ENCODE data around the gene GHITM. TPM values are rescaled to one million over a fixed set of nuclear protein-coding genes. Genes with fewer than 3 reads are reported as not detected.
"Not testable (repeated sequence)": the region's sequence is repeated elsewhere in the genome, so short reads cannot be mapped to it uniquely, and the experiment has no call there.

Gene GHITM
- total RNA-seq, result 177 and 208 TPM in 2 replicates

DNA sequence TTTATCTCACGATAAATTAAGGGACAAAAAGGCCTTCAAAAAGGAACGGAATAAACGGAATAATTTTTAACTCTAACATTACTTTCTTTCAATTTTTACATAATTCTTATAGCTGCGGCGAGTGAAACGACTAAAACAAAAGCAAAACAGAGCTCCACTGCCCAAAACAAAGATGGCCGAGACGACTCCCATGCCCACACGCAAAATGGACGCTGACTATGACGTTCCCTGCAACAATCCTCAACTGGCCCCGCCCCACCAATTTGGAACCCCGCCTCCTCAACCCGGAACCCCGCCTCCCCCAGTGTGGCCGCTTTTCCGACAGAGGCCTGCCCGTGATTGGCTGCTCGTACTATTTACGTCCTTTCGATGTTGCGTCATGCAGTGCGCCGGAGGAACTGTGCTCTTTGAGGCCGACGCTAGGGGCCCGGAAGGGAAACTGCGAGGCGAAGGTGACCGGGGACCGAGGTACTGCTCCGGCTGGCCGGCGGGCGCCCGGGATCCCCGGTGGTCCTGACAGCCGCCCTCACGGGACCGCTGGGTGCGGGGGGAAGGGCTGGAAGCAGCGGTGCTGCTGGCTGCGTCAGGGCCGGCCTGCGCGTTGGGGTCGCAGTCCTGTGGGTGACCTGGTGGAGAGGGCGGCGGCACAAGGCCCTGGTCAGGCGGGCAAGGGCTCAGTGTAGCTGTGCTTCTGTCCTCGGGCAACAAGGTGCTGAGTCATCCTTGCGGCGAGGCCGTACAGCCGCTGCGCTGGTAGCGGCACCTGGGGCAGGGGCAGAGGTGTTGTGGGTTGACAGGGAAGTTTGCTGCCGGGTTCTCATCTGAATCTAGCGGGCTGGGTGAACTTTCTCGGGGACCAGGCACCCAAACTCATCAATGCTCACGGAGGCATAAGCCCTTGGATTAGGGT, at the start of gene GHITM:
GHITM (plus strand) TSS at position 384 of the 910 bp plus-strand sequence. CDS start 1,992 bp downstream, outside the sequence.
- DNase-seq (ENCODE audit: low read depth in 2 of 2), result peak; percentile 97 to 99

DNA sequence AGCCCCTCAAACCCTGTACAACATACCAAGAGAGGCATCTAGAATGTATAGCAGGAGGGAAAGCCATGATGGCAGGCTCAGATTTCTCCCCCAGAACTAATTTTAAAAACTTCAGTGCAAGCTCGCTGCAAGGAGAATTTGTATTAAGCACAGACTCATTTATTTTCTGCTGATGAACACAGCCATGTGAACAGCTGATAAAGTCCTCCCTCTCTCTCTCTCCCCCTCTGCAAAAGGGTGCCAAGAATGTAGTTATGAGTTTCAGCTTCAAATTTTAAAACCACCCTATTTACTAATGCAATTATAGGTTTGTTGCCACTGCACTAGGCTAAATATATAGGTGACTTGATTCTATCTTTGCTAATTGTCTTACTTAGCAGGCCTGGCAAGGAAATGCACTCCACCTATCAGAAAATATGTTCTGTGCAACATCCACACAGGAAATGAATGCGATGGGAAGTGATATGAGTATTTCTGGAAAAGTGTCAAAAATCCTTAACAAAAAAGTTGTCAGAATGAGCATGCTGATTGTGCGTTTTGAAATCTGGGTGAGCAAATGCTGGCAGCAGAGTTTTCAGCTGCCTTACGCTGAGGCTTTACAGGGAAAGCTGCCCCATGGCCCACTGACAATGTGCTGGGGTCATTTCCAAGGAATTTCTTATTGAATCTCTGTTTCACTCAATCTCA, 43.4 kb upstream of the GHITM start:
- peak; percentile 66 for DNase-seq (ENCODE audit: low read depth in 2 of 2)

GRCh38 chr10:84097787-84098353, 41.4 kb upstream of the GHITM start:
- peak; percentile 11 to 22 for DNase-seq (ENCODE audit: low read depth in 2 of 2)

GRCh38 chr10:84098667-84099066, 40.6 kb upstream of the GHITM start:
- DNase-seq (ENCODE audit: low read depth in 2 of 2), result no peak

DNA sequence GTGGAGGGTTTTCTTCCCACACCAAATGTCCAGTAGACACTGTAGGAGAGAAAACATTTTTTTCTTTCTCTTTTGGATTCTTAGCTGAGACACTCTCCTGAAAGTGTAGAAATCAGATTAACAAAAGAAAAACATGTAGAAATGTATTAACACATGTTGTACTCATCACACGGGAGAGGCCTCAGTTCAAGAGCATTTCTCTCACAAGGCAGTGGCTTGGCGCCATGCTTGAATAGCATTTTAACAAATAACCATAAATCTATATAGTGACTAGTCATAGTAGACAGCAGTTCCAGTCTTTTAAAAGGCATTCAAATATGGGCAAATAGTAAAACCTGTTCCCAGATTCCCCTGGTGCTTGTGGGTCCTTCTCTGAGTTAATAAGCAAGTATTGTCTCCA, 38.3 kb upstream of the GHITM start:
- no peak for DNase-seq (ENCODE audit: low read depth in 2 of 2)

DNA sequence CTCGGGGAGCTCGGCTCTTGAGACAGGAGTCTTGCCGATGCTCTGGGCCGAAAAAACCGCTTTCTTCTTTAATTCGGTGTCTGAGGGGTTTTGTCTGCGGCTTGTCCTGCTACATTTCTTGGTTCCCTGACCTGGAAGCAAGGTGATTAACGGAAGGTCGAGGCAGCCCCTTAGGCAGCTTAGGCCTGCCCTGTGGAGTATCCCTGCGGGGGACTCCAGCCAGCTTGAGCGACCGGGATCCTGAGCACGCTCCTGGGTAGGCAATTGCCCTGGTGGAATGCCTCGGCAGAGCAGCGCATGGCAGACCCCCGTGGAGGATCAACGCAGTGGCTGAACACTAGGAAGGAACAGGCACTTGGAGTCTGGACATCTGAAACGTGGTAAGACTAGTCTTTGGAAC, 30.5 kb upstream of the GHITM start:
- no peak for DNase-seq (ENCODE audit: low read depth in 2 of 2)

DNA sequence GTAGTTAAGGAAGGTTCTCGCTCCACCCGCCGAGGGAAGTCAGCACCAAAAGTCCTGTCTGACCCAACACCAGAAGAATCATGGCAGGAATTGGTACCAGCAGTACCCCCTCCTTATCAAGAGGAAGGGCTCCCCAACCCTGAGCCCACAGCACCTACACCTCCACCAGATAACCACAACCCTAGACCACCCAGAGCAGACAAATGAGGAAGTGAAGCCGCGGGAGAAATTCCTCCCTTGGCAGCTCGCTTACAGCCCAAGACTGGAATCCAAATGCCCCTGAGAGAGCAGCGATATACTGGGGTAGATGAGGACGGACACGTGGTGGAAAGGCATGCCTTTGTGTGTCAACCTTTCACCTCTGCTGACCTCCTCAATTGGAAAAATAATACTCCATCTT, 29.5 kb upstream of the GHITM start:
- not testable (repeated sequence) for DNase-seq (ENCODE audit: low read depth in 2 of 2)

DNA sequence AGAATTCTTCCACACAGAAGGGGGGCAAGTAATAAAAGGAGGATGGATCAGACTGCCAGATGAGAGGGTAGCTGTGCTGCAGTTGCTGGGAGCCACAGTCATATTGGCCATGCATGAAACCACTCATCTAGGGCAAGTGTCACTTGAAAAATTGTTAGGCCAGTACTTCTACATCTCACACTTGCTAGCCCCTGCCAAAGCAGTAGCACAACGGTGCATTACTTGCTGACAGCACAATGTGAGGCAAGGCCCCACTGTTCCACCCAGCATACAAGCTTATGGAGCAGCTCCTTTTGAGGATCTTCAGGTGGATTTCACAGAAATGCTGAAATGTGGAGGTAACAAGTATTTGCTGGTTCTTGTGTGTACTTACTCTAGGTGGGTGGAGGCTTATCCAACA, 25.8 kb upstream of the GHITM start:
- not testable (repeated sequence) for DNase-seq (ENCODE audit: low read depth in 2 of 2)

GRCh38 chr10:84114088-84114667, 25.1 kb upstream of the GHITM start:
- DNase-seq (ENCODE audit: low read depth in 2 of 2), result no peak

DNA sequence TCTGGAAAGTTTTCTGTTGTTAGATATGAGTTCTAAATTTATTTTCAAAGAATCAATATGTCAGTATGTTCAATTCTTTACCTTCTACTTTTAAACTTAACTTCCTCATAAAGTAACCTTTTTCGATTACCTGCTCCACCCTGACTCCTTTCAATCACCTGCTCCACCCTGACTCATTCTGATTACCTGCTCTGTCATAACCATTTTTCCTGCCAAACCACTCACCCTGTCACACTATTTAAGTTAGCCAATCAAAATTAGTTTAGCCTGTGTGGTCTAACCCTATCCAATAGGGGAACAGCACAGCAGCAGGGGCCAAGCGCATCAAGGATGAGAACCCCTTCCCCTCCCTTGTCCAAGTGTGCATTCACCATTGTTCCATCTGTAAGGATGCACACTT, 22.1 kb upstream of the GHITM start:
- not testable (repeated sequence) for DNase-seq (ENCODE audit: low read depth in 2 of 2)

DNA sequence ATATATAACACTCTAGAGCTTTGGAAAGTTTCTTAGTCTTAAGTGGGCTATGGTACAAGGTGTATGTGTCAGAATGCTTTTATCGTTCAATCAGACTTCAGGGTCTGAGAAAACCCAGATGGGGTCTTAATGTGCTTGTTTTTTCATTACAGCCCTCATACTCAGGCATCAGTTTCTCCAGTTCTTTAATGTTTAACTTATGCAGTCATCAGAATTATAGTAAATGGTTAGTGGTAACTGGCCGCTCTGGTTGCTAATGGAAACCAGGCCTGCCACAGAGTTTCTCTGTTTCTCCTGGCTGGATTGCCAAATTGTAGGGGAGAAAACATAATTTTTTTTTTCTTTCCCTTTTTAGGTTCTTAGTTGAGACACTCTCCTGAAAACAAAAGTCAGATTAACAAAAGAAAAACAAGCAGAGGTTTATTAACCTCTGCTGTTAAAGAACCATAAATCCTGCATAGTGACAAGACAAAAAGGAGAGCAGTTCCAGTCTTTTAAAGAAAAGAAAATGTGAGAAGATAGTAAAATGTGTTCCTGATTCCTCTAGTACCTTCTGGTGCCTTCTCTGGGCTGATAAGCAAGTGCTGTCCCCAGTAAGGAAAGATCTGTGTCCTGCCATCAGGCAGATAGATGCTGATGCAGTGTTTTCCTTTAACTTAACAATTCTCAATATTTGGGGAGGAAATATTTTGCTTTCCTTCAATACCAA, 21.5 kb upstream of the GHITM start:
- DNase-seq (ENCODE audit: low read depth in 2 of 2), result no peak

- DNase-seq (ENCODE audit: low read depth in 2 of 2), result no peak
Measured at GRCh38 chr10:84118395-84119006, 20.8 kb upstream of the GHITM start.

- DNase-seq (ENCODE audit: low read depth in 2 of 2), result no peak
Measured at GRCh38 chr10:84123362-84123761, 15.9 kb upstream of the GHITM start.

DNA sequence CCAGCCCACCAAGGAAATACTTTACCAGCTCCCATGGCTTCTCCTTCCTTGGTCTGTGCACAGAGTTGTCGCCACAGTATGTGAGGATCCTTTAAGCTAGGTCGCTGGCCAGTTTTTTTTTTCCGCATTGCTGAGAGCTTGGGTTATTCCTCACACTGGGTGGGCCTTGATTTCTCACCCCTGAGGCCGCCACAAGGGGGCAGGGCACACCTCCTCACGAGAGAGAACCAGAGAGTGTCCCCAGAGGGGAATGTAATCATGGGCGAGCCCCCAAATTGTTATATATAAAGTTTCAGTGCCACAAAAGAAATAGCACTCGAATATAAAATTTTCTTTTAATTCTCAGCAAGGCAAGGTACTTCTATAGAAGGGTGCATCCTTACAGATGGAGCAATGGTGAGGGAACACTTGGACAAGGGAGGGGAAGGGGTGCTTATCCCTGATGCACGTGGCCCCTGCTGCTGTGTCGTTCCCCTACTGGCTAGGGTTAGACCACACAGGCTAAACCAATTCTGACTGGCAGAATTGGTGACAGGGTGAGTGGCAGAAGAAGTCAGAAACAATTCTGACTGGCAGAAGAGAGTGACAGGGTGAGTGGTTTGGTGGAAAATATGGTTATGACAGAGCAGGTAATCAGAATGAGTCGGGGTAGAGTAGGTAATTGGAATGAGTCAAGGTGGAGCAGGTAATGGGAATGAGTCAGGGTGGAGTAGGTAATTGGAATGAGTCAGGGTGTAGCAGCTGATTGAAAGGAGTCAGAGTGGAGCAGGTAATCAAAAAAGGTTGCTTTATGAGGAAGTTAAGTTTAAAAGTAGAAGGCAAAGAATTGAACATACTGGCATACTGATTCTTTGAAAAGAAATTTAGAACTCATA, 13.2 kb upstream of the GHITM start:
- DNase-seq (ENCODE audit: low read depth in 2 of 2), result not testable (repeated sequence)

GRCh38 chr10:84126785-84127167, 12.5 kb upstream of the GHITM start:
- no peak for DNase-seq (ENCODE audit: low read depth in 2 of 2)

GRCh38 chr10:84135836-84136235, 3.5 kb upstream of the GHITM start:
- DNase-seq (ENCODE audit: low read depth in 2 of 2), result no peak

GRCh38 chr10:84137811-84138210, 1.5 kb upstream of the GHITM start:
- DNase-seq (ENCODE audit: low read depth in 2 of 2), result no peak

DNA sequence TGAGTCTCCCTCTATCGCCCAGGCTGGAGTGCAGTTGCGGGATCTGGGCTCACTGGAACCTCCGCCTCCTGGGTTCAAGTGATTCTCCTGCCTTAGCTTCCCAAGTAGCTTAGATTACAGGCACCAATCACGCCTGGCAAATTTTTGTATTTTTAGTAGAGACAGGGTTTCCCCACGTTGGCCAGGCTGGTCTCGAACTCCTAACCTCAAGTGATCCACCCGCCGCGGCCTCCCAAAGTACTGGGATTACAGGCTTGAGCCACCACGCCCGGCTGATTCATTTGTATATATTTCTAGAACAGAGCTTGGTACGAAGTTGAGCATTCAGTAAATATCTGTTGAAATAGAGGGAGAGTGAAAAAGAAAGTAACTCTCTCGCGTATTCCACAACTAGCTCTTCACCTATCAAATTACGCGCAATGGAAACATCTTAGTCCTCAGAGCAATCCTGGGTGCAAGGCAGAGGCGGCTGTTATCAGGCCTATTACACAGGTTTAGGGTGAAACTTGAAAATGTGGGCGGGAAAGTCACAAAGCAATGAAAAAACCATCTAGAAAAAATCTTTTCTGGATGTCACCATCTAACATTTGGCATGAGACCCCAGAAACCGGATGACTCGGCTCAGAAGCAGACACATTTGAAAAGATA, 707 bp upstream of the GHITM start:
- DNase-seq (ENCODE audit: low read depth in 2 of 2), result no peak

GRCh38 chr10:84140036-84140379, 699 bp downstream of the GHITM start:
- peak; percentile 4 to 46 for DNase-seq (ENCODE audit: low read depth in 2 of 2)

- DNase-seq (ENCODE audit: low read depth in 2 of 2), result no peak
Measured at GRCh38 chr10:84147347-84147746, 8.0 kb downstream of the GHITM start.

Measured in dermis microvascular lymphatic vessel endothelial cell (primary cell).